ENCODE results near the gene CUX1. TPM values are rescaled to one million over a fixed set of nuclear protein-coding genes. Genes with fewer than 3 reads are reported as not detected.
A peak's percentile ranks its signal among the peaks of the same experiment; 100 is the strongest.
"Not testable (repeated sequence)": the region's sequence is repeated elsewhere in the genome, so short reads cannot be mapped to it uniquely, and the experiment has no call there.

CUX1 gene
- total and polyA plus RNA-seq, 2 donors (not counting 1 experiment from before 2014, with no cell fraction given), result 10.8 to 86.5 TPM

GRCh38 chr7:101884671-101885596 lies 67.5 kb downstream of the CUX1 start:
- no peaks in the 10 kb centered on the region for H3K27me3 ChIP-seq (replicated peaks in 1 of 4; ENCODE audit: control extremely low read depth in 1 of 4, control insufficient read depth in 3 of 4, insufficient read depth in 4 of 4, low read length in 3 of 4)
- no peaks in the 10 kb centered on the region for H3K36me3 ChIP-seq (replicated peaks in 1 of 2; ENCODE audit: control extremely low read depth in 1 of 2, control insufficient read depth in 1 of 2, extremely low read depth in 1 of 2, insufficient read depth in 2 of 2, low read length in 1 of 2)
- peaks cover 64% of the 10 kb centered on the region for H4K20me1 ChIP-seq (ENCODE audit: control insufficient read depth, insufficient read depth, low read length, poor library complexity, severe bottlenecking)
- peaks cover 95% of the 10 kb centered on the region for H3K79me2 ChIP-seq (ENCODE audit: control insufficient read depth, insufficient read depth, low read length)
- TF ChIP-seq EZH2 (IDR thresholded peaks at IDR 0.05; ENCODE audit: borderline replicate concordance, insufficient read depth, low read depth, low read length, poor library complexity, severe bottlenecking) (no peak), CTCF (IDR thresholded peaks at IDR 0.05) (no peak)
- peak overlapping the region in 2 of 5 experiments; percentile 18 to 28 for H3K4me3 ChIP-seq (ENCODE audit: control extremely low read depth in 1 of 5, extremely low read depth in 1 of 5, insufficient read depth in 1 of 5, low read depth in 2 of 5, low read length in 4 of 5)
- H3K27ac ChIP-seq (ENCODE audit: low read length in 2 of 2), result peak overlapping the region in 1 of 2 donors; percentile 20
- peaks cover 48 to 56% of the 10 kb centered on the region in 2 donors for H3K4me1 ChIP-seq (ENCODE audit: control insufficient read depth in 2 of 2, insufficient read depth in 2 of 2, low read length in 2 of 2)
- ChIA-PET POLR2A (no interaction called here), CTCF (interaction anchor here (0.7 to 1.1 kb wide), 3 partner anchors 27 to 71 kb away, joined by 3 to 4 read pairs (median 3); no protein-coding TSS in a partner anchor)
- intact Hi-C loops (cut with micrococcal nuclease), result no loop called here
- H3K4me1 Mint-ChIP-seq, result peaks cover 64% of the 10 kb centered on the region
- peak overlapping the region; percentile 21 for H2AFZ ChIP-seq (ENCODE audit: insufficient read depth, low read depth, low read length, poor library complexity, severe bottlenecking)
- H3K4me3 Mint-ChIP-seq, result peak overlapping the region; percentile 73
- no peaks in the 10 kb centered on the region for H3K9me3 ChIP-seq (ENCODE audit: control extremely low read depth in 1 of 3, control insufficient read depth in 2 of 3, insufficient read depth in 1 of 3, low read length in 2 of 3)
- H3K27me3 Mint-ChIP-seq, result no peaks in the 10 kb centered on the region
- H3K4me2 ChIP-seq (replicated peaks; ENCODE audit: low read depth, low read length, poor library complexity, severe bottlenecking), result peak overlapping the region; percentile 68
- 28% methylated on average over 9 of the region's 13 CpGs for WGBS (ENCODE audit: insufficient coverage)
- peak; percentile 38 for DNase-seq
- H3K27ac Mint-ChIP-seq, result peak overlapping the region; percentile 38
- no peaks in the 10 kb centered on the region for H3K9me3 Mint-ChIP-seq (ENCODE audit: insufficient read depth)
- peak; percentile 61 for ATAC-seq (ENCODE audit: low read depth)
- H3K9ac ChIP-seq (ENCODE audit: low read length), result peak overlapping the region; percentile 47

GRCh38 chr7:101885597-101885955 lies 68.2 kb downstream of the CUX1 start:
- H3K4me1 ChIP-seq (ENCODE audit: control insufficient read depth in 2 of 2, insufficient read depth in 2 of 2, low read length in 2 of 2), result peaks cover 44 to 56% of the 10 kb centered on the region in 2 donors
- Mint-ChIP-seq H3K27me3 (no peaks in the 10 kb centered on the region), H3K9me3 (ENCODE audit: insufficient read depth) (no peaks in the 10 kb centered on the region), H3K4me3 (peak overlapping the region; percentile 73), H3K4me1 (peaks cover 58% of the 10 kb centered on the region), H3K27ac (peak overlapping the region; percentile 32)
- no peaks in the 10 kb centered on the region for H3K27me3 ChIP-seq (replicated peaks in 1 of 4; ENCODE audit: control extremely low read depth in 1 of 4, control insufficient read depth in 3 of 4, insufficient read depth in 4 of 4, low read length in 3 of 4)
- TF ChIP-seq EZH2 (IDR thresholded peaks at IDR 0.05; ENCODE audit: borderline replicate concordance, insufficient read depth, low read depth, low read length, poor library complexity, severe bottlenecking) (no peak), CTCF (IDR thresholded peaks at IDR 0.05) (no peak)
- no peak for ATAC-seq (ENCODE audit: low read depth)
- H2AFZ ChIP-seq (ENCODE audit: insufficient read depth, low read depth, low read length, poor library complexity, severe bottlenecking), result no peak overlapping the region
- no peaks in the 10 kb centered on the region for H3K9me3 ChIP-seq (ENCODE audit: control extremely low read depth in 1 of 3, control insufficient read depth in 2 of 3, insufficient read depth in 1 of 3, low read length in 2 of 3)
- H3K79me2 ChIP-seq (ENCODE audit: control insufficient read depth, insufficient read depth, low read length), result peaks cover 97% of the 10 kb centered on the region
- WGBS (ENCODE audit: insufficient coverage), result 64% methylated on average over 11 of the region's 12 CpGs
- H3K4me3 ChIP-seq (ENCODE audit: control extremely low read depth in 1 of 5, extremely low read depth in 1 of 5, insufficient read depth in 1 of 5, low read depth in 2 of 5, low read length in 4 of 5), result no peak overlapping the region
- CTCF ChIA-PET, result interaction anchor here (0.7 to 1.1 kb wide), 3 partner anchors 28 to 71 kb away, joined by 3 to 4 read pairs (median 3); no protein-coding TSS in a partner anchor
- H3K4me2 ChIP-seq (replicated peaks; ENCODE audit: low read depth, low read length, poor library complexity, severe bottlenecking), result peak overlapping the region; percentile 68
- POLR2A ChIA-PET, result no interaction called here
- no peak overlapping the region for H3K27ac ChIP-seq (ENCODE audit: low read length in 2 of 2)
- DNase-seq, result no peak
- no peak overlapping the region for H3K9ac ChIP-seq (ENCODE audit: low read length)
- H3K36me3 ChIP-seq (replicated peaks in 1 of 2; ENCODE audit: control extremely low read depth in 1 of 2, control insufficient read depth in 1 of 2, extremely low read depth in 1 of 2, insufficient read depth in 2 of 2, low read length in 1 of 2), result no peaks in the 10 kb centered on the region
- peaks cover 58% of the 10 kb centered on the region for H4K20me1 ChIP-seq (ENCODE audit: control insufficient read depth, insufficient read depth, low read length, poor library complexity, severe bottlenecking)
- intact Hi-C loops (cut with micrococcal nuclease), result no loop called here

- peaks cover 33 to 44% of the 10 kb centered on the region in 2 donors for H3K4me1 ChIP-seq (ENCODE audit: control insufficient read depth in 2 of 2, insufficient read depth in 2 of 2, low read length in 2 of 2)
- peaks cover 50% of the 10 kb centered on the region for H3K4me1 Mint-ChIP-seq
- H3K27ac ChIP-seq (ENCODE audit: low read length in 2 of 2); DNase-seq; H3K4me3 ChIP-seq (ENCODE audit: control extremely low read depth in 1 of 5, extremely low read depth in 1 of 5, insufficient read depth in 1 of 5, low read depth in 2 of 5, low read length in 4 of 5); POLR2A ChIA-PET; H3K27ac Mint-ChIP-seq; intact Hi-C loops (cut with micrococcal nuclease); H3K27me3 ChIP-seq (replicated peaks in 1 of 4; ENCODE audit: control extremely low read depth in 1 of 4, control insufficient read depth in 3 of 4, insufficient read depth in 4 of 4, low read length in 3 of 4); H3K4me3 Mint-ChIP-seq; H3K27me3 Mint-ChIP-seq; H3K36me3 ChIP-seq (replicated peaks in 1 of 2; ENCODE audit: control extremely low read depth in 1 of 2, control insufficient read depth in 1 of 2, extremely low read depth in 1 of 2, insufficient read depth in 2 of 2, low read length in 1 of 2); H3K9me3 ChIP-seq (ENCODE audit: control extremely low read depth in 1 of 3, control insufficient read depth in 2 of 3, insufficient read depth in 1 of 3, low read length in 2 of 3); H3K9me3 Mint-ChIP-seq (ENCODE audit: insufficient read depth); H3K9ac ChIP-seq (ENCODE audit: low read length); ATAC-seq (ENCODE audit: low read depth); H2AFZ ChIP-seq (ENCODE audit: insufficient read depth, low read depth, low read length, poor library complexity, severe bottlenecking); CTCF ChIA-PET: not testable (repeated sequence)
- peak overlapping the region; percentile 36 for H3K4me2 ChIP-seq (replicated peaks; ENCODE audit: low read depth, low read length, poor library complexity, severe bottlenecking)
- 93% methylated on average over 4 of the region's 4 CpGs for WGBS (ENCODE audit: insufficient coverage)
- peaks cover 96% of the 10 kb centered on the region for H3K79me2 ChIP-seq (ENCODE audit: control insufficient read depth, insufficient read depth, low read length)
- H4K20me1 ChIP-seq (ENCODE audit: control insufficient read depth, insufficient read depth, low read length, poor library complexity, severe bottlenecking), result peaks cover 51% of the 10 kb centered on the region
These were observed 69.9 kb downstream of the CUX1 start for GRCh38 chr7:101887352-101887751.
